Measurements from ENCODE around the gene DDN.

DDN gene

DNA sequence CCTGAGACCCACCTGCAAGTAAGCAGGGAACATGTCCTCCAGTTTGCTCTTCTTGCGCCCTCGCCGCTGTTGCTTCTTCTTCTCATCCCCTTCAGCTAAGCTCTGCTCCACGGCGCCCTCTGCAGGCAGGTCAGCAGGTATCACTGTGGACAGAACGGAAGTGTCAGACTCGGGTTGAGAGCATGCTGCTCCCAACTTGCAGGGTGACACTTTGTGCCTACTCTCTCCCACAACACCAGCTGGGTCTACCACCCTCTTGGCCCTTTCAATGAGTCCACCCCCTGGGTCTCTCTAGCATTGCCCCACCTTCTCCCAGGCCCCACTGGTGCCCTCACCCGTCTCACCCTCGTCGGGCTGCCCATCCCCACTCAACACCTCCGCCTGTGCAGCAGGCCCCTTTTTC is 44.7 kb upstream of the DDN start:
- H3K9me3 ChIP-seq (replicated peaks in 1 of 2; ENCODE audit: control insufficient read depth in 2 of 2, insufficient read depth in 1 of 2, low read depth in 1 of 2, low read length in 2 of 2): no peaks in the 10 kb centered on the region
- H3K27me3 ChIP-seq (ENCODE audit: control insufficient read depth in 3 of 3, insufficient read depth in 3 of 3, low read depth in 1 of 3, low read length in 3 of 3): no peaks in the 10 kb centered on the region
- no CpG with 5 or more reads among the region's 11 CpGs for whole genome bisulfite sequencing, 2 donors (ENCODE audit: extremely low coverage in 2 of 2, insufficient read length in 2 of 2, insufficient replicate concordance in 1 of 2)
- no peak overlapping the region for H2AFZ ChIP-seq (ENCODE audit: low read length)
- H3K27ac ChIP-seq (replicated peaks; ENCODE audit: low read length): no peak overlapping the region
- peak overlapping the region; percentile 71 for H3K23ac ChIP-seq (ENCODE audit: low read depth, low read length, poor library complexity)
- H4K8ac ChIP-seq (ENCODE audit: low read depth, low read length): no peak overlapping the region
- H2BK15ac ChIP-seq (ENCODE audit: low read length): no peak overlapping the region
- no peak overlapping the region for H3K4me3 ChIP-seq (ENCODE audit: low read length in 2 of 2)
- peaks cover 13% of the 10 kb centered on the region for H3K79me1 ChIP-seq (ENCODE audit: low read depth, low read length)
- H3K4ac ChIP-seq (ENCODE audit: low read length): no peak overlapping the region
- H4K91ac ChIP-seq (ENCODE audit: low read depth, low read length, poor library complexity): no peak overlapping the region
- H3K36me3 ChIP-seq (replicated peaks in 1 of 2; ENCODE audit: control insufficient read depth in 2 of 2, insufficient read depth in 2 of 2, low read length in 2 of 2): peaks cover 80 to 100% of the 10 kb centered on the region in 2 donors
- DNase-seq (ENCODE audit: low spot score): peak; percentile 44
- no peak overlapping the region for H3K14ac ChIP-seq (ENCODE audit: low read length)
- no peak overlapping the region for H3K18ac ChIP-seq (ENCODE audit: low read length)
- H2BK5ac ChIP-seq (ENCODE audit: low read length): no peak overlapping the region
- H2BK120ac ChIP-seq (ENCODE audit: low read depth, low read length): no peak overlapping the region
- H3K4me2 ChIP-seq (ENCODE audit: insufficient read depth, low read length, poor library complexity, severe bottlenecking): no peak overlapping the region
- H2BK12ac ChIP-seq (ENCODE audit: low read length): no peak overlapping the region
- no peak overlapping the region for H3K9ac ChIP-seq (ENCODE audit: low read depth, low read length, poor library complexity)
- H2AK5ac ChIP-seq (ENCODE audit: low read depth, low read length): no peak overlapping the region
- H3K4me1 ChIP-seq (ENCODE audit: control insufficient read depth in 2 of 2, insufficient read depth in 1 of 2, low read depth in 1 of 2, low read length in 2 of 2): no peaks in the 10 kb centered on the region

DNA sequence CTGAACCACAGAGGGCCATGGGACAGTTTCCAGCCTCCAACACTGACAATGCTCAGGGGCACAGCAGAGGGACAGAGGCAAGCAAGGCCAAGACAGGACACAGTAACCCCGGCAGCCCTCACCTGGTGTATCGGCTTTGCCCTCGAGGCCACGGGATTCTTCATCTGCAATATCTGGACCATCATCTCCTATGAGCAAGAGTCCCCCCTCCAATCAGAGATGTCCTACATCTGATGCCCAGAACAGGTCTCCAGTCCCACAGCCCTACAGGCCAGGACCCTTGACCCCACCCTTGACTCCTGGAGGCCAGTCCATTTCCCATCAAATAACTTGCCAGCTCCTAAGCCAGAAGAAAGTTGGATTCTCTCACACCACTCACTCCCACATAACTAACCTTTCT is 44.1 kb upstream of the DDN start:
- H3K4me1 ChIP-seq (ENCODE audit: control insufficient read depth in 2 of 2, insufficient read depth in 1 of 2, low read depth in 1 of 2, low read length in 2 of 2): no peaks in the 10 kb centered on the region
- H4K91ac ChIP-seq (ENCODE audit: low read depth, low read length, poor library complexity): no peak overlapping the region
- no peak for DNase-seq (ENCODE audit: low spot score)
- no peak overlapping the region for H2AFZ ChIP-seq (ENCODE audit: low read length)
- H3K4ac ChIP-seq (ENCODE audit: low read length): no peak overlapping the region
- no peak overlapping the region for H3K14ac ChIP-seq (ENCODE audit: low read length)
- no peak overlapping the region for H3K4me3 ChIP-seq (ENCODE audit: low read length in 2 of 2)
- H4K8ac ChIP-seq (ENCODE audit: low read depth, low read length): no peak overlapping the region
- no peak overlapping the region for H2BK15ac ChIP-seq (ENCODE audit: low read length)
- H3K4me2 ChIP-seq (ENCODE audit: insufficient read depth, low read length, poor library complexity, severe bottlenecking): no peak overlapping the region
- no peak overlapping the region for H2BK120ac ChIP-seq (ENCODE audit: low read depth, low read length)
- no peak overlapping the region for H3K23ac ChIP-seq (ENCODE audit: low read depth, low read length, poor library complexity)
- no peak overlapping the region for H2AK5ac ChIP-seq (ENCODE audit: low read depth, low read length)
- no peak overlapping the region for H3K18ac ChIP-seq (ENCODE audit: low read length)
- H3K9ac ChIP-seq (ENCODE audit: low read depth, low read length, poor library complexity): no peak overlapping the region
- no peaks in the 10 kb centered on the region for H3K9me3 ChIP-seq (replicated peaks in 1 of 2; ENCODE audit: control insufficient read depth in 2 of 2, insufficient read depth in 1 of 2, low read depth in 1 of 2, low read length in 2 of 2)
- no CpG with 5 or more reads among the region's 4 CpGs for WGBS, 2 donors (ENCODE audit: extremely low coverage in 2 of 2, insufficient read length in 2 of 2, insufficient replicate concordance in 1 of 2)
- peaks cover 79 to 100% of the 10 kb centered on the region in 2 donors for H3K36me3 ChIP-seq (replicated peaks in 1 of 2; ENCODE audit: control insufficient read depth in 2 of 2, insufficient read depth in 2 of 2, low read length in 2 of 2)
- no peaks in the 10 kb centered on the region for H3K27me3 ChIP-seq (ENCODE audit: control insufficient read depth in 3 of 3, insufficient read depth in 3 of 3, low read depth in 1 of 3, low read length in 3 of 3)
- no peak overlapping the region for H2BK12ac ChIP-seq (ENCODE audit: low read length)
- no peak overlapping the region for H2BK5ac ChIP-seq (ENCODE audit: low read length)
- H3K27ac ChIP-seq (replicated peaks; ENCODE audit: low read length): no peak overlapping the region
- H3K79me1 ChIP-seq (ENCODE audit: low read depth, low read length): peaks cover 14% of the 10 kb centered on the region

DNA sequence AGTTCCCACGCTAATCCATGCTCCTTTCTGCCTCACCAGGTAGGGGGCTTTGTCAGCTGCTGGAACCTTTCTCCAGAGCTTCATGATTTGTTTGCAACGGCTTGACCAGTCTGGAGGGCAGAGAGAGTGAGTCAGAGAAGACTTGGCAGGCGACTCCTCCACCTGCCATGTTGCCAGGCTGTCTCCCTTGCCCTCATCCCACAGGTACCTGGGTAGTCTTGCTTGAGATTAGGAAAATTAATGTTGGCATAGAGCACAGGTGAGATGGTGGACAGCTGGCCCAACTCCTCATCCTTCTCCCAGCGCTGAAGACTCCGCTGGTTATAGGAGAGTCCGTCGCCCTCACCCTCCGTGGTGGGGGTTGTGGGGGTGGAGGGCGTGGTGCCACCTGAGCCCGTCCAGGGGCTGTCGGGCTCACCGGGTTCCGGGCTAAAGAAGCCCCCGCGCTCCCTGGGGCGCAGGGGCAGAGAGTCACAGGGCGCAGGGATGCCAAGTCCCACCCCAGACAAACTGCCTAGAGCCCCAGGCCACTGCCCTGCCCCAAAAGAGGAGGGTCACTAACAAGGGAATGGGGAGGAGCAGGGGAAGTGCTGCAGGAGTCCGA is 42.8 kb upstream of the DDN start:
- H3K18ac ChIP-seq (ENCODE audit: low read length): no peak overlapping the region
- no peaks in the 10 kb centered on the region for H3K9me3 ChIP-seq (replicated peaks in 1 of 2; ENCODE audit: control insufficient read depth in 2 of 2, insufficient read depth in 1 of 2, low read depth in 1 of 2, low read length in 2 of 2)
- no peak overlapping the region for H3K9ac ChIP-seq (ENCODE audit: low read depth, low read length, poor library complexity)
- H4K91ac ChIP-seq (ENCODE audit: low read depth, low read length, poor library complexity): no peak overlapping the region
- no peak overlapping the region for H2BK12ac ChIP-seq (ENCODE audit: low read length)
- no peaks in the 10 kb centered on the region for H3K4me1 ChIP-seq (ENCODE audit: control insufficient read depth in 2 of 2, insufficient read depth in 1 of 2, low read depth in 1 of 2, low read length in 2 of 2)
- H3K36me3 ChIP-seq (replicated peaks in 1 of 2; ENCODE audit: control insufficient read depth in 2 of 2, insufficient read depth in 2 of 2, low read length in 2 of 2): peaks cover 83 to 100% of the 10 kb centered on the region in 2 donors
- no peak overlapping the region for H3K4me3 ChIP-seq (ENCODE audit: low read length in 2 of 2)
- H3K27ac ChIP-seq (replicated peaks; ENCODE audit: low read length): no peak overlapping the region
- no peaks in the 10 kb centered on the region for H3K27me3 ChIP-seq (ENCODE audit: control insufficient read depth in 3 of 3, insufficient read depth in 3 of 3, low read depth in 1 of 3, low read length in 3 of 3)
- H2AFZ ChIP-seq (ENCODE audit: low read length): no peak overlapping the region
- no peak overlapping the region for H2BK5ac ChIP-seq (ENCODE audit: low read length)
- no peak for DNase-seq (ENCODE audit: low spot score)
- WGBS, 2 donors (ENCODE audit: extremely low coverage in 2 of 2, insufficient read length in 2 of 2, insufficient replicate concordance in 1 of 2): no CpG with 5 or more reads among the region's 18 CpGs
- H3K23ac ChIP-seq (ENCODE audit: low read depth, low read length, poor library complexity): no peak overlapping the region
- H3K14ac ChIP-seq (ENCODE audit: low read length): no peak overlapping the region
- no peak overlapping the region for H2BK15ac ChIP-seq (ENCODE audit: low read length)
- H3K79me1 ChIP-seq (ENCODE audit: low read depth, low read length): peaks cover 23% of the 10 kb centered on the region
- no peak overlapping the region for H4K8ac ChIP-seq (ENCODE audit: low read depth, low read length)
- H3K4ac ChIP-seq (ENCODE audit: low read length): no peak overlapping the region
- H2BK120ac ChIP-seq (ENCODE audit: low read depth, low read length): no peak overlapping the region
- H3K4me2 ChIP-seq (ENCODE audit: insufficient read depth, low read length, poor library complexity, severe bottlenecking): no peak overlapping the region
- no peak overlapping the region for H2AK5ac ChIP-seq (ENCODE audit: low read depth, low read length)

DNA sequence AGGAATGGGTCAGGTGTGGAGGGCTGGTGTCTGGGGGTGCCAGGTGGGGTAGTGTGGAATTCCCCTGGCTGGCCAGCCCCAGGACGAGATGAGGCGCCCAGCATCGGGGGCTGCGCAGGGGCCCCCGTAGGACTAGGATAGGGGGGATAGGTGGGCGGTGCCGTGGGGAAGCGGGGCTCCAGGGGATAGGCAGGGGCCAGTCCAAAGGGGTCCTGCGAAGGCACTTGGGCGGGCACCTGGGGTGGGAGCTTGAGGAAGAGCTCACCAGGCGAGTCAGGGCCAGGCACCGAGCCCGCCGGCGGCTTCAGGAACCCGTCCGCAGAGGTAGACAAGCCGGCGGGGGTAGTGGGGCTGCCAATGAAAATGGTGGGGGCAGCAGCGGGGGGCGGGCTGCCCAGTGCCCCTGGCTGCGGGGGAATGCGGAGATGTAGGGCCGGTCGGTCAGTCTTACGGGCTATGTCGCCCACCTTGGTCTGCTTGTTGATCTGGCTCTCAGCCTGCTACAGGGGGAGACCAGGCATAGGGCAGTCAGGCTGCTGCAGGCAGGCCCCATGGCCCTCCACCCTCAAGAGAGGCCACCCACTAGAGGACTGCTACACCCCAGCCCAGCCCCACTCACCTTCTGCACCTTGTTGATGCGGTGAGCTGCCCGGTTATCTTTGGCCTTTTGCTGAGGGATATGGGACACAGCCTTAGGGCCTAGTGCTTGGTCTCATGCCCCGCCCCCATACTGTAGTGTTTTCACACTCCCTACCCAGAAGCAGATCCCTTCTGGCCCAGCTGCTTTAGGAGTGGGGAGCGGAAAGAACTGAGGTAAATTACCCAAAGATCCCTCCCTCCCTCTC is 42.1 kb upstream of the DDN start:
- Histone ChIP-seq H3K27me3 (ENCODE audit: control insufficient read depth in 3 of 3, insufficient read depth in 3 of 3, low read depth in 1 of 3, low read length in 3 of 3) (no peaks in the 10 kb centered on the region), H3K9me3 (replicated peaks in 1 of 2; ENCODE audit: control insufficient read depth in 2 of 2, insufficient read depth in 1 of 2, low read depth in 1 of 2, low read length in 2 of 2) (no peaks in the 10 kb centered on the region), H3K36me3 (replicated peaks in 1 of 2; ENCODE audit: control insufficient read depth in 2 of 2, insufficient read depth in 2 of 2, low read length in 2 of 2) (peaks cover 80 to 99% of the 10 kb centered on the region in 2 donors), H4K91ac (ENCODE audit: low read depth, low read length, poor library complexity) (no peak overlapping the region), H4K8ac (ENCODE audit: low read depth, low read length) (no peak overlapping the region), H3K4ac (ENCODE audit: low read length) (no peak overlapping the region), H2BK5ac (ENCODE audit: low read length) (no peak overlapping the region), H2AK5ac (ENCODE audit: low read depth, low read length) (no peak overlapping the region), H3K4me1 (ENCODE audit: control insufficient read depth in 2 of 2, insufficient read depth in 1 of 2, low read depth in 1 of 2, low read length in 2 of 2) (no peaks in the 10 kb centered on the region), H2BK15ac (ENCODE audit: low read length) (no peak overlapping the region), H2BK120ac (ENCODE audit: low read depth, low read length) (no peak overlapping the region), H3K18ac (ENCODE audit: low read length) (no peak overlapping the region), H3K9ac (ENCODE audit: low read depth, low read length, poor library complexity) (peak overlapping the region; percentile 21), H3K14ac (ENCODE audit: low read length) (no peak overlapping the region), H3K4me3 (ENCODE audit: low read length in 2 of 2) (no peak overlapping the region), H3K23ac (ENCODE audit: low read depth, low read length, poor library complexity) (no peak overlapping the region), H3K79me1 (ENCODE audit: low read depth, low read length) (peaks cover 21% of the 10 kb centered on the region), H3K27ac (replicated peaks; ENCODE audit: low read length) (no peak overlapping the region), H2AFZ (ENCODE audit: low read length) (no peak overlapping the region), H2BK12ac (ENCODE audit: low read length) (no peak overlapping the region), H3K4me2 (ENCODE audit: insufficient read depth, low read length, poor library complexity, severe bottlenecking) (no peak overlapping the region)
- no CpG with 5 or more reads among the region's 31 CpGs for WGBS, 2 donors (ENCODE audit: extremely low coverage in 2 of 2, insufficient read length in 2 of 2, insufficient replicate concordance in 1 of 2)
- no peak for DNase-seq (ENCODE audit: low spot score)

All from neuronal stem cell (in vitro differentiated cells).